Measurements from ENCODE around the gene AKR7A2. TPM values are rescaled to one million over a fixed set of nuclear protein-coding genes. Genes with fewer than 3 reads are reported as not detected.

The AKR7A2 gene
- polyA plus RNA-seq, 1 donor from 2014 or later = 87.9 TPM

GRCh38 chr1:19338323-19338762 is 26.4 kb upstream of the AKR7A2 start:
- H3K27ac Mint-ChIP-seq = peak overlapping the region in 1 of 3 donors; percentile 23
- no peaks in the 10 kb centered on the region for H3K27me3 Mint-ChIP-seq
- H3K4me3 Mint-ChIP-seq = no peak overlapping the region
- no peaks in the 10 kb centered on the region for H3K9me3 Mint-ChIP-seq
- peaks cover 2% of the 10 kb centered on the region for H3K36me3 Mint-ChIP-seq
- peaks cover 0 to 4% (median 0%) of the 10 kb centered on the region in 3 donors for H3K4me1 Mint-ChIP-seq

DNA sequence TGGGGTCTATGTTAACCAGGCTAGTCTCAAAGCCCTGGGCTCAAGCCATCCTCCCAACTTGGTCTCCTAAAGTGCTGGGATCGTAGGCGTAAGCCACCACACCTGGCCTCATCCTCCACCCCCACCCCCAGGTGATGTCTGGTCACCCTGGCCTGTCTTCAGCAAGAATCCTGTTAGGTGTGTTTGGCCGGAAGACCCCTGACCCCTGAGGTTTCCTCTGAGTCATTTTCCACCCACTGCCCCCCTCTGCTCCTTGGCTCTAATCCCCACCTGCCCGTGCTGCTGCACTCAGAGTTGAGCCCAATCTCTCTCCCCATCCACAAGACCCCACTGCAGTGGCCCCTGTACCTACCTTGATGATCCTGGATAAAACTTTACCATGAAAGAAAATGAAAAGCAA is 25.3 kb upstream of the AKR7A2 start:
- peaks cover 0 to 4% (median 0%) of the 10 kb centered on the region in 3 donors for H3K4me1 Mint-ChIP-seq

DNA sequence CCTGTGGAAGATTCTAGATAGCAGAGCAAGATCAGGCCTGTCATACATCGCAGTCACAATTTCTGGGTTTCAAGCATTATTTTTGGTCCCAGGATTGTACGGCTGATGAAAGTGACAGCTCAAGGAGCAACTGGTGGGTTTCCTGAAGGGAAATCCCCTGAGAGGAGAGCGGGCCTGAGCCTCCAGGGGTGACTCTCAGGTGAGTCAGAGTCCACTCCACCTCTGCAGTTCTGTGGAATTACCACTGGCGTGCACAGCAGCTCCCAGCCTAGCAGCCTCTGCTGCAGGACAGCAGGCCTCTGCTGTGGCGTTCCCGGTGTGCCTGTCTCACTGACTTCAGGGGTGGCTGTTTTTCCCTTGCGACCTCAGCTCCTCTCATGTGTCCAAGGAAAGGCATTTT is 24.6 kb upstream of the AKR7A2 start:
- peak overlapping the region in 1 of 3 donors; percentile 53 for H3K27ac Mint-ChIP-seq

More for the DNA sequence above, 25.3 kb upstream of the AKR7A2 start:
- Mint-ChIP-seq H3K36me3 (peaks cover 2% of the 10 kb centered on the region), H3K27me3 (no peaks in the 10 kb centered on the region), H3K9me3 (no peaks in the 10 kb centered on the region), H3K4me3 (no peak overlapping the region), H3K27ac (peak overlapping the region in 1 of 3 donors; percentile 61)

GRCh38 chr1:19333587-19334354 is 21.8 kb upstream of the AKR7A2 start:
- Mint-ChIP-seq H3K36me3 (no peaks in the 10 kb centered on the region), H3K4me3 (no peak overlapping the region), H3K27ac (no peak overlapping the region), H3K9me3 (no peaks in the 10 kb centered on the region), H3K4me1 (no peaks in the 10 kb centered on the region), H3K27me3 (no peaks in the 10 kb centered on the region)

More for the DNA sequence above, 24.6 kb upstream of the AKR7A2 start:
- Mint-ChIP-seq H3K4me1 (no peaks in the 10 kb centered on the region), H3K4me3 (no peak overlapping the region), H3K36me3 (peaks cover 2% of the 10 kb centered on the region), H3K27me3 (no peaks in the 10 kb centered on the region), H3K9me3 (no peaks in the 10 kb centered on the region)

DNA sequence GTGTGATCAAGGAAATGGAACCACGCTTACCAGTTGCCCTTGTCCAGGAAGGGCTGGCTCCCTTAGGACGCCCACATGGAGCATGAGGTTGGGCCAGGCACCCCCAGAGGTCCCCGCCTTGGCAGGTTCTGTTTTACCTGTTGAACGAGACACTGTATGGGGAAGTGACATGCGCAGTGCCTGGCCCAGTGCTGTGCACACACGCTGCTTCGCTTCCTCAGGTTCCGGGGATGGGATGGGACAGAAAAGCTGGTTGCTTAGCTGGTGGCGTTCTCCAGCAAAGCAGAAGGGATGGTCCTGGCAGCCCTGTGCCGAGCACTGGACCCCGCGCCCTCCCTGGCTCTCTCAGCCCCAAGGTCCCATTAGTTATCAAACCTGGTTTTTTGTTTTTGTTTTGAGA is 20.9 kb upstream of the AKR7A2 start:
- Mint-ChIP-seq H3K27ac (no peak overlapping the region), H3K36me3 (no peaks in the 10 kb centered on the region), H3K4me1 (no peaks in the 10 kb centered on the region), H3K9me3 (no peaks in the 10 kb centered on the region), H3K27me3 (no peaks in the 10 kb centered on the region), H3K4me3 (no peak overlapping the region)

- Mint-ChIP-seq H3K36me3 (peaks cover 4% of the 10 kb centered on the region), H3K4me1 (peaks cover 0 to 2% (median 0%) of the 10 kb centered on the region in 3 donors), H3K9me3 (no peaks in the 10 kb centered on the region), H3K27me3 (no peaks in the 10 kb centered on the region), H3K27ac (peak overlapping the region in 2 of 3 donors; percentile 25 to 35), H3K4me3 (no peak overlapping the region)
Measured at GRCh38 chr1:19331262-19331878, 19.4 kb upstream of the AKR7A2 start.

- no peaks in the 10 kb centered on the region for H3K27me3 Mint-ChIP-seq
- peak overlapping the region in 2 of 3 donors; percentile 35 to 42 for H3K27ac Mint-ChIP-seq
- peaks cover 4% of the 10 kb centered on the region for H3K36me3 Mint-ChIP-seq
- no peak overlapping the region for H3K4me3 Mint-ChIP-seq
- H3K9me3 Mint-ChIP-seq = no peaks in the 10 kb centered on the region
- peaks cover 0 to 2% (median 0%) of the 10 kb centered on the region in 3 donors for H3K4me1 Mint-ChIP-seq
Measured at GRCh38 chr1:19330449-19331135, 18.6 kb upstream of the AKR7A2 start.

- Mint-ChIP-seq H3K36me3 (peaks cover 5% of the 10 kb centered on the region), H3K4me3 (peak overlapping the region in 2 of 4 donors; percentile 6), H3K27me3 (no peaks in the 10 kb centered on the region), H3K4me1 (peaks cover 0 to 2% (median 0%) of the 10 kb centered on the region in 3 donors), H3K9me3 (no peaks in the 10 kb centered on the region), H3K27ac (peak overlapping the region in 2 of 3 donors; percentile 2 to 44)
Measured at GRCh38 chr1:19329611-19330010, 17.7 kb upstream of the AKR7A2 start.

DNA sequence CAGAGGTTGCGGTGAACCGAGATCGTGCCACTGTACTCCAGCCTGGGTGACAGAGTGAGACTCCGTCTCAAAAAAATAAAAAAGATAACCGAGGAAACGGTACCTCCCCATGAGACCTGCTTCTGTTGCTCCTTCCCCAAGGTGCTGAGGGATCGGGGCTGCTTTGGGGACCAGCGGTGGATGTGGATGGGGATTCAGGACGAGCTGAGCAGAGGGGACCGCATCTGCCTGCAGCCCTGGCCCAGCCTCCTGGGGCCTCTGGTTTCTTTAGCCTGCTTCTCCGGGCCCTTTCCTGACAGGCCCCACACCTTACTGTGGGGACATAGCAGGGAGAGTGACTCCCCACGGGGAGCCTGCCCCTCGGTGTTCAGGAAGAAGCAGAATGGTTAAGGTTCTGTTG is 17.2 kb upstream of the AKR7A2 start:
- H3K27me3 Mint-ChIP-seq = no peaks in the 10 kb centered on the region
- peak overlapping the region in 1 of 4 donors; percentile 6 for H3K4me3 Mint-ChIP-seq
- no peaks in the 10 kb centered on the region for H3K9me3 Mint-ChIP-seq
- peaks cover 0 to 2% (median 0%) of the 10 kb centered on the region in 3 donors for H3K4me1 Mint-ChIP-seq
- H3K27ac Mint-ChIP-seq = peak overlapping the region in 2 of 3 donors; percentile 2 to 44
- H3K36me3 Mint-ChIP-seq = peaks cover 5% of the 10 kb centered on the region

DNA sequence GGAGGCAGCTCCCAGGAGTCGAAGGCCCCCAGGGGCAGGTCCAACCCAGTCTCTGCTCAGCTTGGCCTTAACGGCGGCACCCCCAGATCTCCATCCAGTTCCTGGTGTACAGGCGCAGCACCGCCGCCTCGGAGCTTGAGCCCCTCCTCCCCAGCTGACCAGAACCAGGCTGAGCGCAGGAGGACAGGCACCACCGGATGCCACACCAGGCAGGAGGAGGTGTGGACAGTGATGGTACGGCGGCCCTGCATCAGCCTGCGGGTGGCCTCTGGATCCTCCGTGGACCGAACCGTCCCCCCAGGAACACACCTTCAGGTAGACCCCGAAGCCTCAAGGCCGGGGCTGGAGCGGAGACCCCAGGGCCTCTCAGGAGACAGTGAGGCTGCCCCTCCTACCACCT is 16.5 kb upstream of the AKR7A2 start:
- Mint-ChIP-seq H3K27me3 (no peaks in the 10 kb centered on the region), H3K4me3 (no peak overlapping the region), H3K27ac (peak overlapping the region in 1 of 3 donors; percentile 87), H3K9me3 (no peaks in the 10 kb centered on the region), H3K36me3 (peaks cover 5% of the 10 kb centered on the region), H3K4me1 (peaks cover 0 to 4% (median 0%) of the 10 kb centered on the region in 3 donors)

- H3K9me3 Mint-ChIP-seq = no peaks in the 10 kb centered on the region
- peaks cover 0 to 4% (median 0%) of the 10 kb centered on the region in 3 donors for H3K4me1 Mint-ChIP-seq
- H3K27me3 Mint-ChIP-seq = no peaks in the 10 kb centered on the region
- H3K27ac Mint-ChIP-seq = peak overlapping the region in 1 of 3 donors; percentile 87
- peaks cover 5% of the 10 kb centered on the region for H3K36me3 Mint-ChIP-seq
- H3K4me3 Mint-ChIP-seq = peak overlapping the region in 1 of 4 donors; percentile 23
Measured at GRCh38 chr1:19327736-19328135, 15.8 kb upstream of the AKR7A2 start.

DNA sequence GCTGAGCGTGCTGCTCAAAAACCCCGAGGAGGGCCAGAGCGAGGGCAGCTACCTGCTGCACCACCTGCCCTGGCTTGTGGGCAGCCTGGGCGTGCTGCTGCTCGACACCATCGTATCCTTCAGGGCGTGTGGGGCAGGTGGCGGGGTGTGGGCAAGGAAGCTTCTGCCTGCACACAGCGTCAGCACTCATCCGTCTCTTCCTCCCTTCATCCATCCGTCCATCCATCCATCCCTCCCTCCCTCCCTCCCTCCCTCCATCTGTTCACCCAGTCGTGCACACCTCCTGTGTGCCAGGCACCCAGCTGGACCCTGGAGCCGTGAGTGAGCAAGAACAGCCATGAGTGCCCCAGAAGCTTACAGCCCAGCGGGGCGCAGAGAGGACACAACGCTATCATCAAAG is 15.4 kb upstream of the AKR7A2 start:
- Mint-ChIP-seq H3K4me3 (no peak overlapping the region), H3K27me3 (no peaks in the 10 kb centered on the region), H3K9me3 (no peaks in the 10 kb centered on the region), H3K4me1 (peaks cover 0 to 4% (median 0%) of the 10 kb centered on the region in 3 donors), H3K27ac (no peak overlapping the region), H3K36me3 (peaks cover 5% of the 10 kb centered on the region)

GRCh38 chr1:19326748-19327065 is 14.8 kb upstream of the AKR7A2 start:
- peaks cover 5% of the 10 kb centered on the region for H3K36me3 Mint-ChIP-seq
- H3K4me1 Mint-ChIP-seq = peaks cover 0 to 4% (median 0%) of the 10 kb centered on the region in 3 donors
- H3K4me3 Mint-ChIP-seq = peak overlapping the region in 1 of 4 donors; percentile 76
- peak overlapping the region; percentile 28 to 93 (median 53) for H3K27ac Mint-ChIP-seq
- no peaks in the 10 kb centered on the region for H3K27me3 Mint-ChIP-seq
- H3K9me3 Mint-ChIP-seq = no peaks in the 10 kb centered on the region

DNA sequence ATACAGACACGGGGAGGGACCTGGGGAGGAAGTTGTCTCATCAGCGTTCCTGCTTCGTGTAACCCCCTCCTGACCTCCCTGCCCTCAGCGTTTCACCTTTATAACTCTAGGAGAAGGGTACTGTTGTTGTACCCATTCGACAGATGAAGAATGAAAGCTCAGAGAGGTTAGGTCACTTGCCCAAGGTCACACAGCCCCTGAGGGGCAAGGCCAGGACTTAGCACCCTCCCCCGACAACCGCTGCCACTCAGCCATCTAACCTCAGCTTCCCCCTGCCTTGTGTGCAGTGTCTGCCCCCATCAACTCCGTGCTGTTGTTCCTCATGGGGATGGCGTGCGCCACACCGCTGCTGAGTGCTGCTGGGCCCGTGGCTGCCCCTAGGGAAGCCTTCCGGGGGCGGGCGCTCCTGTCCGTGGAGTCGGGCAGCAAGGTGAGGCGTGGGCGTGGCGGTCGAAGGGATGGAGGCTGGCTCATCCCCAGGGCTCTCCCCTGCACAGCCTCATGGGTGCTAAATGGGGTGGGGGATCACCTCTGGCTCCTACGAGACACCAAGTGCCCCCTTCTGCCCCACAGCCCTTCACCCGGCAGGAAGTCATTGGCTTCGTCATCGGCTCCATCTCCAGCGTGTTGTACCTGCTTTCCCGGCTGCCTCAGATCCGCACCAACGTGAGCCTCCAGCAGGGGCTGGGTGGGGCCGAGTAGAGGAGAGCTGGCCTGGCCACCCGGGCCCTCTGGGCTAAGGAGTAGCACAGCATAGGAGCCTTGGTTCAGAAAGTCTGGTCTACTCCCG is 14.2 kb upstream of the AKR7A2 start:
- H3K9me3 Mint-ChIP-seq = no peaks in the 10 kb centered on the region
- H3K27ac Mint-ChIP-seq = peak overlapping the region in 2 of 3 donors; percentile 74 to 93
- H3K4me1 Mint-ChIP-seq = peaks cover 0 to 4% (median 0%) of the 10 kb centered on the region in 3 donors
- H3K27me3 Mint-ChIP-seq = no peaks in the 10 kb centered on the region
- H3K4me3 Mint-ChIP-seq = peak overlapping the region in 1 of 4 donors; percentile 76
- H3K36me3 Mint-ChIP-seq = peaks cover 5% of the 10 kb centered on the region
